Measurements from ENCODE around the gene FAAP20. TPM values are rescaled to one million over a fixed set of nuclear protein-coding genes. Genes with fewer than 3 reads are reported as not detected.

Gene FAAP20
- total RNA-seq, 1 experiment from 2014 or later, result 58.0 TPM

DNA sequence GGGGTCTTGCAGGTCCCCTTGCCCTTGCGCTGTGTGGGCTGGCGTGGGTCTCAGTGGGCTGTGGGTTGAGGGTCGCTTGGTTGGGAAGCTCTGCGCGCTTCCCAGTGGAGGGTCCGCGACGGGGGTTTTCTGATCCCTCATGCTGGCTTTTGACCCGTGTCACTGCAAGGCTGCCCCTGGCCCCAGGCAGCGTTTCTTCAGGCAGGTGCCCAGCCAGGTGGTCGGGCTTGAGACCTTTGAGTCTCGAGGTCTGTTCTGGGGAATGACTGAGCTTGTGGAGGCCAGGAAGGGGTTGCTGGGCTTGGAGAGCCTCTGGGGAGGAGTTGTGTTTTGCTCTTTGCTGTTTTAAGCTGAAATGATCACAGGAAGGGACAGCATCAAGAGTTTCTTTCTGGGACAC is 38.9 kb upstream of the FAAP20 start:
- no peak overlapping the region for H3K4me3 ChIP-seq
- peaks cover 18% of the 10 kb centered on the region for H3K4me1 ChIP-seq
- H3K9me3 ChIP-seq (replicated peaks), result no peaks in the 10 kb centered on the region
- H3K27me3 ChIP-seq, result no peaks in the 10 kb centered on the region
- H3K27ac ChIP-seq, result no peak overlapping the region
- no peak for DNase-seq
- no peaks in the 10 kb centered on the region for H3K36me3 ChIP-seq

DNA sequence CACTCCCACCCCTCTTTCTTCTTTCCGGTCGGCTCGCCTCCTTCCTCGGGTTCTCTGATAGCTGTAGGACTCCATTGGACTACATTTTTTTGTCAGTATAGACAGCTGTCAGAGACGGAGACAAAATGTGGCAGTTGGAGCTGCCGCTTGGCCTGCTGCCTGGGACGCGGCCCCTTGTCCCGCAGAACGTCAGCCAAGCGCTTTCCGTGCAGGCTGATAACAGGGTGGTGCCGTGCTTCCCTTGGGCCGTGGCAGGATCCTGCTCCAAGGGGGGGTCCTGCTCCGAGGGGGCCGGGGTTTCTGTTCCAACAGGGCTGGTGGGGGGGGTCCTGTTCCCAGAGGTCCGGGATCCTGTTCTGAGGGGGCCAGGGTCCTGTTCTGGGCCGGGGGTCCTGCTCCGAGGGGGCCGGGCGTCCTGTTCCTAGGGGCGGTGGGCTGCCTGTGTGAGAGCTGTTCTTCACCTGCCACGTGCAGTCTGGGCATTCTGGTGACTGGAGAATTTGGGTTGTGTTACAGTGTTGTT is 38.4 kb upstream of the FAAP20 start:
- Histone ChIP-seq H3K9me3 (replicated peaks) (no peaks in the 10 kb centered on the region), H3K27me3 (no peaks in the 10 kb centered on the region), H3K4me3 (no peak overlapping the region), H3K36me3 (no peaks in the 10 kb centered on the region), H3K27ac (no peak overlapping the region), H3K4me1 (peaks cover 18% of the 10 kb centered on the region)
- DNase-seq, result peak in 1 of 2 experiments; percentile 37

DNA sequence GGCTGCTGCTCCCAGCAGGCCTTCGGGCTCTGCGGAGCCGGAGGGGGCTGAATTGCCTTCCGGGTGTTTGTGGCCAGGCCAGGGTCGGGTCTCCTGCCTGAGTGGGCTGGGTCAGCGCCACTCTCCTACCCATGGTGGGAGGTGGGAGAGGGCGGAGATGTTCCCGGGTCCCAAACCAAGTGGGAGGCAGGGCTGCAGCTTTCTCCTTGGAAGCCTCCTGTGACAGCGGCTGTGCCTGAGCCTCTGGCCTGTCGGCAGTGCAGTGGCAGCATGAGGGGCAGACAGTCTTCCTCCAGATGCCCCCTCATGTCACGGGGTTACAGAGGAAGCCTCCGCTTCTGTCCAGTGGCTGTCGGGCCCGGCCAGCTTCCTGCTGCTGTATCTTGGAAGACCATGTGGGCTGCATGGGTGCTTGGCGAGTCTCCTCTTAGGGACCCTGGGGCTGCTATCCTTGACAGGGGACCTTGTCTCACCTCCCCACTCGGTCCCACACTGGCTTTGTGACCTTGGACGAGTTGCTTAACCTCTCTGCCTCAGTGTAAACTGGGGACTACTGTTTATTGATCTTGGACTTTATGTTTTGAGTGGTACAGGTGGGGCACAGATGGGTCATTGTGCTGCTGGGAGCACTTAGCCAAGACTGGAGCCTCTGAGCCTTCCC is 37.8 kb upstream of the FAAP20 start:
- no peak for DNase-seq
- Histone ChIP-seq H3K9me3 (replicated peaks) (no peaks in the 10 kb centered on the region), H3K36me3 (no peaks in the 10 kb centered on the region), H3K27me3 (no peaks in the 10 kb centered on the region), H3K27ac (no peak overlapping the region), H3K4me3 (no peak overlapping the region), H3K4me1 (peaks cover 18% of the 10 kb centered on the region)

DNA sequence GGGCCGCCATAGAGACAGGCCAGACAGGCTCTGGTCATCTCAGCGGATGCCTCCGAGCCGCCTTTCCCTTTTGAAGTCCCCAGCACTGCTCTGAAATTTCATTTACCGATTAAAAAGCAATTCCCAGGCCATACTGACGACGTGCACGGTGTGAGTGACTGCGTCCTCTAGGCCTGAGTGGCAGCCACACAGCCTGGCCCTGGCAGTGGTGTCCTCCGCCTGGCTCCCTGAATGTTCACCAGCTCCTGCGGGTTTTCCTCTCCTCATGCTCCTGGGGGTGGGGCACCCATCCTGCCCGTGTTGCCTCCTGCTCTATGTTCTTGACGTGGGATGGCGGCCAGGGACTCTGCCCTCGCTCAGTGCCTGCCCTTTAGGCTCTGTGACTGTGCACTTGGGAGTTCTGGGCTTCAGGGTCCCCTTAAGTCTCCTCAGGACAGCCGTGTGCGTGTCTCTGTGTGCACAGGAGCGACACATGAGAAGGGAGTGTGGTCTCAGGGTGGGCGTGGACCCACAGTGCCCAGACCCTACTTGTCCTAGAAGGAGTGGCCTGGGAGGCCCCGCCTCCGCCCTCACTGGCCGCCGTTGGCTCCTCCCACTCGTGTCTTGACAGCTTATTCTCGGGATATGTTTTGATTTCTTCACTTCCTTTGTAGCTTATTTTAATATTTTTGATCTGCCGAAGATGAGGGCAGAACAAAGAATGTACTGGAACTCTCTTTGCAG is 37.1 kb upstream of the FAAP20 start:
- H3K4me3 ChIP-seq, result peak overlapping the region; percentile 61
- peaks cover 2% of the 10 kb centered on the region; the same call in 1 of the 2 replicates for H3K27me3 ChIP-seq
- H3K27ac ChIP-seq, result no peak overlapping the region
- DNase-seq, result peak; percentile 60 to 61
- H3K9me3 ChIP-seq (replicated peaks), result no peaks in the 10 kb centered on the region
- H3K36me3 ChIP-seq, result no peaks in the 10 kb centered on the region
- peaks cover 18% of the 10 kb centered on the region for H3K4me1 ChIP-seq

DNA sequence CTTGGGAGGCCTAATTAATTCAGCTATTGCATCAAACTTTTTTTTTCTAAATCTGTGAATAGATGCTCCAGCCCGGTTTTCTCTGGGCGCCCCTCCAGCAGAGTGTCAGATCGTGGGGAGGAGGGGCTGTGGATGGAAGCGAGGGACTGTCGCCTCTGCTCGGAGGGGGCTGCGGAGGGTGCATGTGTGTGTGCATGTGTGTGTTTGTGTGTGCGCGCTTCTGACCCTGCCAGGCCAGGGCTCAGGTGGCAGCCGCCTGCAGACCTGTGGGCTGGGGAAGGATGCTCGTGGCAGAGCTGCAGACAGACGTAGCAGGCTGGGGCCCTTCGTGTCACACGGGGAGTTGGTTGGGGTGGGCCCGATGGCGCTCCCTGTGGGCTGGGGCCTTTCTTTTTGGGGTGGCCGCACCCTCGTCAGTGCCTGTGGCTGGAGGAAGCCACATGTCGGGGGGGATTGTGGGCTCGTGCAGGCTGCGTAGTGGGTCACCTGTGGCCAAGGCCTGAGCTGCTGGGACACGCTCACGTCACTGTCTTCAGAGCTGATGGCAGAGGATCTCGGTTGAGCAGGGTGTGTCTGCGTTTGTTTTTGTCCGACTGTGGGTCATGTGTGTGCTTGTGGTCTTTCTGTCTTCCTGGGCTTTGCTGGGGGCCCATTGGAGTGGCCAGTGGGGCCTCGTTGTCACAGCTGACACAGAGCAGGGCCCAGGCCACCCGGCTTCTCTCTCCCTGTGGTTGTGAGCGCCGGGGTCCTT is 36.4 kb upstream of the FAAP20 start:
- H3K27me3 ChIP-seq, result peaks cover 7% of the 10 kb centered on the region
- H3K27ac ChIP-seq, result no peak overlapping the region
- peaks cover 18% of the 10 kb centered on the region for H3K4me1 ChIP-seq
- no peaks in the 10 kb centered on the region for H3K9me3 ChIP-seq (replicated peaks)
- DNase-seq, result no peak
- H3K36me3 ChIP-seq, result no peaks in the 10 kb centered on the region
- peak overlapping the region; percentile 61 for H3K4me3 ChIP-seq

DNA sequence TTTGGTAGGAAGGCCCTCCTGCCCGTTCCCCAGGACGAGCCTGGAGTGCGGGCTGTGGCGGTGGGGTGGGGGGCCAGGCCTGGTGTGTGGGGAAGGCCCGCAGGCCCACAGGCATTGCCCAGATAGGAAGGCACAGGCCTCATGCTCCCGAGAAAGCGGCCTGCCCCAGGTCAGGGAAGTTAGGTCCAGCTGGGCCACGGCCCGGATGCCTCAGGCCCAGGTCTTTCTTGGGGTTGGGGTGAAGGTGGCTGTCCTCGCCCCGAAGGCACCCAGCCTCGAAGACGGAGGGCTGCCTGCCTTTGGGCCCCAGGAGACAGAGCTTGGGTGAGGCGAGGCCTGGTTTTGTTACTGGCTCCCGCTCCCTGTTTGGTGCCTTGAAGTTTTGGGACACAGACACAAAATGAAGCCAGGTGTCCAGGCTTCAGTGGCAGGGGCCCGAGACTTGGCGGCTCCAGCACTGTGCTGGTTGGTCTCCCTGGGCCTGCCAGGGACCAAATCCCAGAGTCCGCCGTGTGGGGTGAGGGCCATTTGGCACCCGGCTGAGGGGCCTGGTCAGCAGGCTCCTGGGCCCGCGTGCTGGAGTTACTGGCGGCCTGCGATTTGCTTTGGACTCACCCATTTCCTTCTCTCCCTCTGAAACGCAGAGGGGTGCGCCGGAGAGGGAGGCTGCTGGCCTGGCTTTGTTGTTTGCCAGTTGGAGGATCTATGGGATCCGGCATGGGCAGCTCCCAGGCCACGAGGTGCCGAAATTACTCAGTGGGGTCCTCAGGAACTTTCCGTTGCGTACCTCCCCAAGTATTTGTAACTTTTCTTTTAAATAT is 35.5 kb upstream of the FAAP20 start:
- H3K9me3 ChIP-seq (replicated peaks), result no peaks in the 10 kb centered on the region
- H3K4me1 ChIP-seq, result peaks cover 18% of the 10 kb centered on the region
- peak in 1 of 2 experiments; percentile 55 for DNase-seq

DNA sequence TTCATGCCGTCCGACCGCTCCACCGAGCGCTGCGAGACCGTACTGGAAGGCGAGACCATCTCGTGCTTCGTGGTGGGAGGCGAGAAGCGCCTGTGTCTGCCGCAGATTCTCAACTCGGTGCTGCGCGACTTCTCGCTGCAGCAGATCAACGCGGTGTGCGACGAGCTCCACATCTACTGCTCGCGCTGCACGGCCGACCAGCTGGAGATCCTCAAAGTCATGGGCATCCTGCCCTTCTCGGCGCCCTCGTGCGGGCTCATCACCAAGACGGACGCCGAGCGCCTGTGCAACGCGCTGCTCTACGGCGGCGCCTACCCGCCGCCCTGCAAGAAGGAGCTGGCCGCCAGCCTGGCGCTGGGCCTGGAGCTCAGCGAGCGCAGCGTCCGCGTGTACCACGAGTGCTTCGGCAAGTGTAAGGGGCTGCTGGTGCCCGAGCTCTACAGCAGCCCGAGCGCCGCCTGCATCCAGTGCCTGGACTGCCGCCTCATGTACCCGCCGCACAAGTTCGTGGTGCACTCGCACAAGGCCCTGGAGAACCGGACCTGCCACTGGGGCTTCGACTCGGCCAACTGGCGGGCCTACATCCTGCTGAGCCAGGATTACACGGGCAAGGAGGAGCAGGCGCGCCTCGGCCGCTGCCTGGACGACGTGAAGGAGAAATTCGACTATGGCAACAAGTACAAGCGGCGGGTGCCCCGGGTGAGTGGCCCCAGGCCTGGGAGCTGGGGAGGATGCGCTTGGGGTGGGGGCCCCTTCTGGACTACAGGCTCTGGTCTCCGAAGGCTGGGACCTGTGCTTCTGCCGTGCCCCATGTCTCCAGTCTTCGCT is 34.7 kb upstream of the FAAP20 start:
- H3K4me1 ChIP-seq, result peaks cover 18% of the 10 kb centered on the region

More for the DNA sequence above, 35.5 kb upstream of the FAAP20 start:
- H3K36me3 ChIP-seq, result no peaks in the 10 kb centered on the region
- H3K27ac ChIP-seq, result peak overlapping the region; percentile 8; the same call in 1 of the 2 replicates
- H3K27me3 ChIP-seq, result peaks cover 7% of the 10 kb centered on the region
- peak overlapping the region; percentile 61 for H3K4me3 ChIP-seq

DNA sequence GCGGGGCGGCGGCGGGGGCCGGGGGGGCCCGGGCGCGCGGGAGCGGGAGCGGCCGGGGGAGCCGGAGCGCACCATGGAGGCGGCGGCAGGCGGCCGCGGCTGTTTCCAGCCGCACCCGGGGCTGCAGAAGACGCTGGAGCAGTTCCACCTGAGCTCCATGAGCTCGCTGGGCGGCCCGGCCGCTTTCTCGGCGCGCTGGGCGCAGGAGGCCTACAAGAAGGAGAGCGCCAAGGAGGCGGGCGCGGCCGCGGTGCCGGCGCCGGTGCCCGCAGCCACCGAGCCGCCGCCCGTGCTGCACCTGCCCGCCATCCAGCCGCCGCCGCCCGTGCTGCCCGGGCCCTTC is 34.1 kb upstream of the FAAP20 start:
- Histone ChIP-seq H3K4me1 (peaks cover 18% of the 10 kb centered on the region), H3K27me3 (peaks cover 13% of the 10 kb centered on the region), H3K27ac (no peak overlapping the region), H3K36me3 (no peaks in the 10 kb centered on the region), H3K4me3 (peak overlapping the region; percentile 61), H3K9me3 (replicated peaks) (no peaks in the 10 kb centered on the region)
- no peak for DNase-seq

More for the DNA sequence above, 34.7 kb upstream of the FAAP20 start:
- Histone ChIP-seq H3K9me3 (replicated peaks) (no peaks in the 10 kb centered on the region), H3K4me3 (peak overlapping the region; percentile 61), H3K27me3 (peaks cover 13% of the 10 kb centered on the region), H3K36me3 (no peaks in the 10 kb centered on the region), H3K27ac (peak overlapping the region; percentile 8; the same call in 1 of the 2 replicates)
- peak; percentile 74 to 75 for DNase-seq

DNA sequence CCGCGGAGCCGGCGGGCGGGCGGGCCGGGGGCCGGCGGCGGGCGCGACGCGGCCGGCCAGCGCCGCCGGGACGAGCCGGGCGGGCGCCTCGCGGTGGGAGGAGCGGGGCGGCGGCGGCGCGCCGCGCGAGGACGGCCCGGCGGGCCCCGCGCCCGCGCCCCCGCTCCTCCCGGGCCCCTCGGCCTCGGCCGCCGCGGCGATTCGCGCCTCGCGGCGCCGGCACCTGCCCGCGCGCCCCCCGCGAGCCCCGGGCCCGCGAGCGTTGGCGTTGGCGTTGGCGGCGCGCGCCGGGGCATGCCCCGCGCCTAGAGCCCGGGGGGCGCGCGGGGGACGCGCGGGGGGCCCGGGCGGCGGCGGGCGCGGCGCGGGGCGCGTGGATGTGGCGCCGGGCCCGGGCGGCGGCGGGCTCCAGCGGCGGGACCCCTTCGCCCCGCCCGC is 33.6 kb upstream of the FAAP20 start, which contains the start of gene SKI:
TSS of gene SKI (plus strand) at position 163 of the 438 bp plus-strand sequence. CDS start 448 bp downstream, outside the sequence.
- H3K9me3 ChIP-seq (replicated peaks), result no peaks in the 10 kb centered on the region
- H3K4me1 ChIP-seq, result peaks cover 18% of the 10 kb centered on the region
- H3K4me3 ChIP-seq, result peak within 1 kb of the TSS; percentile 93
- peaks cover 13% of the 10 kb centered on the region for H3K27me3 ChIP-seq
- no peaks in the 10 kb centered on the region for H3K36me3 ChIP-seq
- DNase-seq, result no peak
- peak within 1 kb of the TSS; percentile 62; the same call in 1 of the 2 replicates for H3K27ac ChIP-seq

DNA sequence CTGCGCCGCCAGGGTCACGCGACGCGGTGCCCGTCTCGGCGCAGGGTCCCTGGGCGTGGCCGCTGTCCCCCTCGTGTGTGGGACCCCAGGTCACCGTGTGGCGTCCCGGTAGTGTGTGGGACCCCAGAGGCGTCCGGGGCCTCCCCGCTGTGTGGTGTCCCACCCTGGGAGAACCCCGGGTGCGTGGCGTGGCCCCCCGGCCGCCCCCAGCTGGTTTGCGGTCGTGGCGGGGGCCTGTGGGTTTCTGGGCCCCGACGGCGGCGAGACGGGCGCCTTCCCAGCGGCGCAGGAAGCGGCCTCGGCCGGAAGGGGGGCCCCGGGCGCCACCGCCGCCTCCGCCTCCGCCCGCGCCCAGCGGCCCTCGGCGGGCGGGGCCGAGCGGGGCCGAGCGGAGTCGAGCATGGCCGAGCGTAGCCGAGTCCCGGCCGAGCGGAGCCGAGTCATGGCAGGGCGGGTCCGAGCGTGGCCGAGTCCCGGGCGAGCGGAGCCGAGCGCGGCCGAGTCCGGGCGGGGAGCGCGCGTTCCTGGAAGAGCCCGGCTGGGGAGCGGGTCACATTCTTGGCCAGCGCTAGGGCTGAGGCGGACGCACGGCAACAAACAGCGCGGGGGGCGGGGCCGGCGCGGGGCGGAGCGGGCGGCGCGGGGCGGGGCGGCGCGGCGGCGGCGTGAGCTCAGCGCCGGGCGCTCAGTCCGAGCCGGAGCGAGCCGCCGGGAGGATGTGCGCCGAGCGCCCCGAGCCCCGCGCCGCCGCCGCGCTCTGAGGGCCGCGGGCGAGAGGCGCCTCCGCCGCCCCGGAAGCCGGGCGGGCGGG is 33.0 kb upstream of the FAAP20 start:
- peak overlapping the region; percentile 93 for H3K4me3 ChIP-seq
- H3K27me3 ChIP-seq, result peaks cover 18% of the 10 kb centered on the region
- H3K36me3 ChIP-seq, result no peaks in the 10 kb centered on the region
- DNase-seq, result peak; percentile 97 to 98
- H3K27ac ChIP-seq, result peak overlapping the region; percentile 62; the same call in 1 of the 2 replicates
- peaks cover 14% of the 10 kb centered on the region for H3K4me1 ChIP-seq
- H3K9me3 ChIP-seq (replicated peaks), result no peaks in the 10 kb centered on the region

DNA sequence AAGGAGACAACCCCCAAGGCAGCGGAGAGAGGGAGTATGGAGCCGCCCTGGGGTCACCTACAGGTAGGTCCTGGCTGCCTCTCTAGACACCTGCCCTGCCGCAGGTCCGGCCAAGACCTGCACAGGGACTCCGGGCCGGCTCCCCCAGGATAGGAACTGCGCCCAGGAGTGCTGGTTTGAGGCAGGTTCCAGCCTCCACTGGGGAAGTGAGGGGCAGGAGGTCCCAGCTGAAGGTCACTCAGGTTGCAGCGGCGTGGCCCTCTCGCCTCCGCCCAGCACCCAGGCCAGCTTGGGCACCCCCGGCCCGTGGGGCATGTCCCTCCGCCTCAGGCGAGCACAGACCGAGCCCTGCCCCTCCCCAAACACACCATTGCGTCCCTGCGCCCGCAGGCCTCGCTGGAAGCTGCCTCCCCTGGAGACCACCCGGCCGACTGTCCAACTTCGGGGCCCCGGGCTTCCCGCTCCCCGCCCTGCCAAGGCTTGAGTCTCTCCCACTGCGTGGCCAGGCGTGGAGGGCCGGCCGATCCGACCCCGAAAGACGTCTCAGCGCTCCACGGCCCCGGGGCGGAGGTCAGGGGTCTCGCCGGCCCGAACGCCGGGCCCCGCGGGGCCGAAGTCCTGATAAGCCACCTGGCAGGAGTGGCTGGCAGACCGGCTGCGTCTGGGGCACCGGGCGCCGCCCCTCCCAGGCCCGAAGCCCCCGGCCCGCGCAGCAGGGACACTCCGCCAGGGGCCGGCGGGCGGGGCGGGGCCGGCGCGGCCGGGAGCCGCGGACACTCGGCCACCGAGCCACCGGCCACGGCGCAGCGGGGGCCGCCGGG is 32.2 kb upstream of the FAAP20 start:
- Histone ChIP-seq H3K9me3 (replicated peaks) (no peaks in the 10 kb centered on the region), H3K27ac (peak overlapping the region; percentile 62; the same call in 1 of the 2 replicates), H3K4me1 (peaks cover 11% of the 10 kb centered on the region; the same call in 1 of the 2 replicates), H3K4me3 (peak overlapping the region; percentile 93), H3K27me3 (peaks cover 19% of the 10 kb centered on the region), H3K36me3 (no peaks in the 10 kb centered on the region)
- DNase-seq, result no peak

All from SJCRH30 (cell line).